GM18951 (cell line): ENCODE data around the gene GALNT14.

Experiments
- POLR2A ChIP-seq: IDR thresholded peaks from 4 replicates; pipeline ENCODE4 v1.6.1; 2011; ENCODE audit warnings: mild to moderate bottlenecking; ENCODE audit not compliant: insufficient read length, insufficient read depth; ENCODE audit errors: extremely low read depth
- in situ Hi-C: fragments of 300-500 bp; cut with MboI; formaldehyde crosslinking; loops from one replicate; pipeline ENCODE4 v1.12.0; 2022; ENCODE audit warnings: low sequenced_read_pairs, mixed read lengths, inconsistent platforms; ENCODE audit not compliant: unreplicated experiment

Gene GALNT14

GRCh38 chr2:30866974-30867373 is 271.3 kb downstream of the GALNT14 start:
- in situ Hi-C loops, result no loop called here
- no peak for TF ChIP-seq POLR2A

- TF ChIP-seq POLR2A, result no peak
- in situ Hi-C loops, result no loop called here
These were observed 272.2 kb downstream of the GALNT14 start for GRCh38 chr2:30865892-30866681.

- no peak for TF ChIP-seq POLR2A
- in situ Hi-C loops, result no loop called here
These were observed 273.0 kb downstream of the GALNT14 start for GRCh38 chr2:30865243-30865642.

- in situ Hi-C loops, result no loop called here
- no peak for TF ChIP-seq POLR2A
These were observed 276.1 kb downstream of the GALNT14 start for GRCh38 chr2:30862054-30862651.

- in situ Hi-C loops, result no loop called here
- TF ChIP-seq POLR2A, result no peak
These were observed 277.5 kb downstream of the GALNT14 start for GRCh38 chr2:30860726-30861125.
